ENCODE results near the gene FYB2.

GRCh38 chr1:56850411-56850810, 31.2 kb upstream of the FYB2 start:
- TF ChIP-seq, protein P1, sequence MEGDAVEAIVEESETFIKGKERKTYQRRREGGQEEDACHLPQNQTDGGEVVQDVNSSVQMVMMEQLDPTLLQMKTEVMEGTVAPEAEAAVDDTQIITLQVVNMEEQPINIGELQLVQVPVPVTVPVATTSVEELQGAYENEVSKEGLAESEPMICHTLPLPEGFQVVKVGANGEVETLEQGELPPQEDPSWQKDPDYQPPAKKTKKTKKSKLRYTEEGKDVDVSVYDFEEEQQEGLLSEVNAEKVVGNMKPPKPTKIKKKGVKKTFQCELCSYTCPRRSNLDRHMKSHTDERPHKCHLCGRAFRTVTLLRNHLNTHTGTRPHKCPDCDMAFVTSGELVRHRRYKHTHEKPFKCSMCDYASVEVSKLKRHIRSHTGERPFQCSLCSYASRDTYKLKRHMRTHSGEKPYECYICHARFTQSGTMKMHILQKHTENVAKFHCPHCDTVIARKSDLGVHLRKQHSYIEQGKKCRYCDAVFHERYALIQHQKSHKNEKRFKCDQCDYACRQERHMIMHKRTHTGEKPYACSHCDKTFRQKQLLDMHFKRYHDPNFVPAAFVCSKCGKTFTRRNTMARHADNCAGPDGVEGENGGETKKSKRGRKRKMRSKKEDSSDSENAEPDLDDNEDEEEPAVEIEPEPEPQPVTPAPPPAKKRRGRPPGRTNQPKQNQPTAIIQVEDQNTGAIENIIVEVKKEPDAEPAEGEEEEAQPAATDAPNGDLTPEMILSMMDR (IDR thresholded peaks at IDR 0.05; ENCODE audit: low read depth, low read length): no peak
- TF ChIP-seq POLR2A (IDR thresholded peaks at IDR 0.05; ENCODE audit: extremely low read depth, insufficient read length) (no peak), MAX (IDR thresholded peaks at IDR 0.05; ENCODE audit: low read depth, low read length) (no peak), MYC (IDR thresholded peaks at IDR 0.05; ENCODE audit: low read depth, low read length) (no peak)
